Activated naive CD4-positive, alpha-beta T cell treated with anti-CD3 and anti-CD28 coated beads, Interleukin-2, amount 10 ng/mL, durations not matched to agents 5 hours and 36 hours (primary cell): Measurements from ENCODE around the gene ASAH2. TPM values are rescaled to one million over a fixed set of nuclear protein-coding genes. Genes with fewer than 3 reads are reported as not detected.

Experiments used
- total RNA-seq, 2 experiments: library from RNA; stranded (reverse); gene quantifications; one replicate each; pipeline ENCODE4 v1.2.3, GENCODE V29; 2021

The ASAH2 gene
- 1 to 10 TPM; 1.6 TPM for total RNA-seq

DNA sequence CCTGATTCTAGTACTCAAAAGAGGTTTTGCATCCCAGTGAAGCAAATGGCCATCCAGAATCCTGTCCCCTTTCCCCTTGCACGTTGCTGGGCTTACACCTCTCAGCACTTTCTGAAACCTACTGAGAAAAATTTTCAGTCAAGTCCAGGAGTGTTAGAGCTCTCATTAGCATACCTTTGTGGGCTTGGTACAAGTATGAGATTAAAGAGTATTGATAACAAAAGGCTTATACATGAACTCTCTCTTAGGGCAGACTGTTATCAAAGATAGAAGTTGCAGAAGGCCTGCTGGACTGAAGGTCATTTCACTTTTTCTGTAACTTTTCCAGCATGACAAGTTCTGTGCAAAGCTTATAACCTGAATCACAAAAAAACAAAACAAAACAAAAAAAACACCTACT lies at the start of gene ASAH2:
Gene ASAH2 (minus strand): TSS at position 123 of the 400 bp plus-strand sequence. CDS start 2,906 bp downstream, outside the sequence.

Other genes with a start within 250 kb of the ASAH2 start
- gene WASHC2A, start 183.6 kb downstream of the ASAH2 start, total RNA-seq = 10 to 100 TPM; 49.8 to 51.3 TPM